IMR-90 (cell line): Measurements from ENCODE around the gene PNKP. TPM values are rescaled to one million over a fixed set of nuclear protein-coding genes. Genes with fewer than 3 reads are reported as not detected.

Experiments used
- ATAC-seq: fragments of 200-7000 bp; cut with Tn5 transposase; 2 replicates; pipeline ENCODE4 v1.9.1; 2020; ENCODE audit warnings: low read depth, mild to moderate bottlenecking, moderate library complexity
- BruUV-seq: library from RNA; stranded (reverse); fragments of 400-500 nt; replicated peaks from 2 replicates; lab custom pipeline; 2021; lab: Mats Ljungman, UMichigan
- CTCF ChIA-PET: fragments of 300-600 bp; formaldehyde crosslinking; extraction: SDS; loops from one replicate; lab custom pipeline; 2021; ENCODE audit warnings: antibody characterized with exemption; lab: Yijun Ruan, JAX
- POLR2A ChIA-PET: fragments of 300-600 bp; sonication (Branson Sonifier 250); formaldehyde crosslinking; loops from one replicate; lab custom pipeline; 2022; ENCODE audit warnings: antibody characterized with exemption; ENCODE audit not compliant: unreplicated experiment; lab: Charles Lee
- DNase-seq: peaks from one replicate; pipeline ENCODE4 v3.0.0; 2013
- H2AFZ ChIP-seq: replicated peaks from 2 replicates; pipeline ENCODE3; 2013; ENCODE audit warnings: low read length, mild to moderate bottlenecking; ENCODE audit not compliant: poor library complexity
- H2AK5ac ChIP-seq: 2 replicates; pipeline ENCODE4 v1.6.1; 2013; ENCODE audit warnings: low read depth, low read length, inconsistent platforms
- H2AK9ac ChIP-seq: replicated peaks from 2 replicates; pipeline ENCODE3; 2013; ENCODE audit warnings: mild to moderate bottlenecking, low read depth, low read length, moderate library complexity; ENCODE audit not compliant: poor library complexity
- H2BK120ac ChIP-seq: 2 replicates; pipeline ENCODE4 v1.6.1; 2013; ENCODE audit warnings: low read depth, low read length, inconsistent platforms
- H2BK15ac ChIP-seq: 3 replicates; pipeline ENCODE4 v1.6.1; 2013; ENCODE audit warnings: low read depth, low read length, inconsistent platforms
- H2BK20ac ChIP-seq: 2 replicates; pipeline ENCODE4 v1.6.1; 2013; ENCODE audit warnings: low read depth, mild to moderate bottlenecking, inconsistent platforms, low read length, moderate library complexity
- H2BK5ac ChIP-seq: 2 replicates; pipeline ENCODE4 v1.6.1; 2013; ENCODE audit warnings: mild to moderate bottlenecking, low read depth, low read length, inconsistent platforms; ENCODE audit not compliant: poor library complexity, severe bottlenecking
- H3K14ac ChIP-seq: replicated peaks from 2 replicates; pipeline ENCODE4 v1.6.1; 2013; ENCODE audit warnings: low read depth, low read length, inconsistent platforms
- H3K18ac ChIP-seq: 2 replicates; pipeline ENCODE4 v1.6.1; 2013; ENCODE audit warnings: low read depth, low read length, control low read depth
- H3K23ac ChIP-seq: 2 replicates; pipeline ENCODE4 v1.6.1; 2013; ENCODE audit warnings: low read depth, low read length, inconsistent platforms
- H3K27ac ChIP-seq: 2 replicates; pipeline ENCODE4 v1.5.1; 2013; ENCODE audit warnings: mild to moderate bottlenecking, control low read depth, low read length; ENCODE audit not compliant: insufficient read depth
- H3K27me3 ChIP-seq: 2 replicates; pipeline ENCODE4 v1.6.1; 2013; ENCODE audit warnings: low read length; ENCODE audit not compliant: control insufficient read depth, insufficient read depth
- H3K36me3 ChIP-seq: 2 replicates; pipeline ENCODE4 v1.6.1; 2013; ENCODE audit warnings: low read length, mixed read lengths; ENCODE audit not compliant: control insufficient read depth, insufficient read depth
- H3K4ac ChIP-seq: 2 replicates; pipeline ENCODE4 v1.6.1; 2013; ENCODE audit warnings: low read depth, low read length, inconsistent platforms
- H3K4me1 ChIP-seq: 2 replicates; pipeline ENCODE4 v1.6.1; 2013; ENCODE audit warnings: low read length, mixed read lengths; ENCODE audit not compliant: control insufficient read depth, insufficient read depth
- H3K4me2 ChIP-seq: 2 replicates; pipeline ENCODE4 v1.6.1; 2013; ENCODE audit warnings: low read depth, mild to moderate bottlenecking, control low read depth, low read length, moderate library complexity
- H3K4me3 ChIP-seq: 2 replicates; pipeline ENCODE4 v1.5.1; 2013; ENCODE audit warnings: low read depth, mild to moderate bottlenecking, control low read depth, low read length, moderate library complexity; ENCODE audit not compliant: insufficient read depth
- H3K56ac ChIP-seq: 2 replicates; pipeline ENCODE4 v1.6.1; 2013; ENCODE audit warnings: low read length, inconsistent platforms; ENCODE audit not compliant: insufficient read depth; ENCODE audit errors: extremely low read depth
- H3K79me1 ChIP-seq, 2 experiments: 2 replicates each; pipeline ENCODE4 v1.6.1; 2013; ENCODE audit warnings: low read length in 2 of 2, inconsistent platforms in 1 of 2, low read depth in 1 of 2
- H3K9ac ChIP-seq: 2 replicates; pipeline ENCODE4 v1.6.1; 2013; ENCODE audit warnings: low read depth, low read length, control low read depth
- H3K9me1 ChIP-seq: 2 replicates; pipeline ENCODE4 v1.6.1; 2013; ENCODE audit warnings: low read length, inconsistent platforms; ENCODE audit not compliant: insufficient read depth
- H3K9me3 ChIP-seq: 2 replicates; pipeline ENCODE4 v1.6.1; 2013; ENCODE audit warnings: low read length; ENCODE audit not compliant: control insufficient read depth, insufficient read depth
- H4K20me1 ChIP-seq: 2 replicates; pipeline ENCODE4 v1.6.1; 2013; ENCODE audit warnings: low read length, inconsistent platforms; ENCODE audit not compliant: insufficient read depth
- H4K5ac ChIP-seq: 2 replicates; pipeline ENCODE4 v1.6.1; 2013; ENCODE audit warnings: mild to moderate bottlenecking, low read depth, low read length, control low read depth
- H4K8ac ChIP-seq, 2 experiments: 2 replicates each; pipeline ENCODE4 v1.6.1; 2013; ENCODE audit warnings: low read depth in 2 of 2, low read length in 2 of 2, control low read depth in 1 of 2, inconsistent platforms in 1 of 2
- H4K91ac ChIP-seq: 2 replicates; pipeline ENCODE4 v1.6.1; 2013; ENCODE audit warnings: low read depth, low read length, inconsistent platforms; ENCODE audit not compliant: insufficient read depth
- BHLHE40 ChIP-seq: fragments of 150-350 bp; IDR thresholded peaks from 2 replicates; pipeline ENCODE4 v1.6.1; 2016; ENCODE audit warnings: mild to moderate bottlenecking, low read depth, low read length
- CEBPB ChIP-seq: IDR thresholded peaks from 2 replicates; pipeline ENCODE4 v1.6.1; 2012; ENCODE audit warnings: low read depth, low read length, improper control_type of control experiment
- CHD1 ChIP-seq: IDR thresholded peaks from 2 replicates; pipeline ENCODE4 v1.6.1; 2012; ENCODE audit warnings: low read depth, low read length, improper control_type of control experiment
- CTCF ChIP-seq: conservative IDR thresholded peaks from 2 replicates; pipeline ENCODE4 v1.5.1; 2012; ENCODE audit warnings: mild to moderate bottlenecking, low read depth, low read length, improper control_type of control experiment
- FOS ChIP-seq: fragments of 150-350 bp; IDR thresholded peaks from 2 replicates; pipeline ENCODE4 v1.6.1; 2016; ENCODE audit warnings: low read depth, low read length
- MAFK ChIP-seq: IDR thresholded peaks from 2 replicates; pipeline ENCODE4 v1.6.1; 2012; ENCODE audit warnings: low read depth, low read length, improper control_type of control experiment
- MAZ ChIP-seq: IDR thresholded peaks from 2 replicates; pipeline ENCODE4 v1.6.1; 2012; ENCODE audit warnings: low read depth, mild to moderate bottlenecking, low read length, improper control_type of control experiment, moderate library complexity, borderline replicate concordance
- MXI1 ChIP-seq: IDR thresholded peaks from 2 replicates; pipeline ENCODE4 v1.6.1; 2012; ENCODE audit warnings: low read depth, mild to moderate bottlenecking, low read length, moderate library complexity, borderline replicate concordance
- NFE2L2 ChIP-seq: fragments of 150-350 bp; IDR thresholded peaks from 2 replicates; pipeline ENCODE4 v1.6.1; 2016; ENCODE audit warnings: low read depth, mild to moderate bottlenecking, low read length
- POLR2A ChIP-seq: IDR thresholded peaks from 2 replicates; pipeline ENCODE4 v1.6.1; 2012; ENCODE audit warnings: mild to moderate bottlenecking, low read depth, low read length
- RAD21 ChIP-seq: IDR thresholded peaks from 2 replicates; pipeline ENCODE4 v1.6.1; 2012; ENCODE audit warnings: low read length, improper control_type of control experiment
- RCOR1 ChIP-seq: IDR thresholded peaks from 2 replicates; pipeline ENCODE4 v1.6.1; 2012; ENCODE audit warnings: mild to moderate bottlenecking, low read length, improper control_type of control experiment; ENCODE audit not compliant: insufficient replicate concordance
- RFX5 ChIP-seq: IDR thresholded peaks from 2 replicates; pipeline ENCODE4 v1.8.0; 2012; ENCODE audit warnings: low read depth, mild to moderate bottlenecking, low read length, moderate library complexity
- SMC3 ChIP-seq: fragments of 150-350 bp; IDR thresholded peaks from 2 replicates; pipeline ENCODE4 v1.6.1; 2016; ENCODE audit warnings: low read depth, mild to moderate bottlenecking, antibody characterized with exemption, low read length, moderate library complexity
- USF2 ChIP-seq: fragments of 150-350 bp; IDR thresholded peaks from 2 replicates; pipeline ENCODE4 v1.6.1; 2017; ENCODE audit warnings: mild to moderate bottlenecking, antibody characterized with exemption, low read length, low read depth
- WGBS, 2 experiments: methylation state at CpG; one replicate each; pipeline versions ENCODE4 v1.1.5 to v1.1.7; 2013; ENCODE audit warnings: missing lambda C conversion rate in 2 of 2; ENCODE audit not compliant: insufficient read length in 1 of 2; ENCODE audit errors: extremely low coverage in 2 of 2; 5-methylcytosine and 5-hydroxymethylcytosine counted together
- dilution Hi-C: fragments of 300-500 bp; cut with HindIII; formaldehyde crosslinking; loops from one replicate; pipeline ENCODE4 v1.14.3; 2018; ENCODE audit warnings: low sequenced_read_pairs; ENCODE audit not compliant: unreplicated experiment
- in situ Hi-C: fragments of 300-500 bp; cut with MboI; formaldehyde crosslinking; loops from 3 replicates; pipeline ENCODE4 v1.14.3; 2019; ENCODE audit warnings: low sequenced_read_pairs, inconsistent platforms, mixed read lengths
- intact Hi-C: fragments of 100-400 bp; cut with micrococcal nuclease; formaldehyde crosslinking; loops from 2 replicates; pipeline ENCODE4 v1.10.0; 2022
- polyA plus RNA-seq, 3 experiments: library from polyadenylated mRNA; depleted of rRNA; stranded (reverse); fragments of >200 nt; gene quantifications; 2 replicates each; pipeline ENCODE4 v1.2.3, GENCODE V29; 2012; ENCODE audit warnings: low replicate concordance in 1 of 3
- total RNA-seq: library from RNA; depleted of rRNA; stranded (reverse); fragments of >200 nt; gene quantifications from 2 replicates; pipeline ENCODE4 v1.2.3, GENCODE V29; 2012
- TF ChIP-seq, protein P1 (sequence below): fragments of 150-350 bp; IDR thresholded peaks from 2 replicates; pipeline ENCODE4 v1.6.1; 2016; ENCODE audit warnings: low read depth, mild to moderate bottlenecking, low read length, moderate library complexity, borderline replicate concordance

The PNKP gene
- total and polyA plus RNA-seq, 2 of the 4 experiments (the other 2 are of a cell fraction): 14.2 to 25.0 TPM

- POLR2A ChIA-PET: no interaction called here
- no peak overlapping the region for H2BK5ac ChIP-seq
- no peak overlapping the region for H3K14ac ChIP-seq
- dilution Hi-C loops (no loop called here), intact Hi-C loops (no loop called here), in situ Hi-C loops (no loop called here)
- BruUV-seq: no TSS peak
- no peak overlapping the region for H3K18ac ChIP-seq
- no peak overlapping the region for H4K8ac ChIP-seq
- H3K9ac ChIP-seq: no peak overlapping the region
- TF ChIP-seq FOS (no peak), RAD21 (no peak), MAZ (no peak), NFE2L2 (no peak), RCOR1 (no peak), CHD1 (no peak), CEBPB (no peak), SMC3 (no peak), MXI1 (no peak), BHLHE40 (no peak), POLR2A (no peak), CTCF (no peak), MAFK (no peak), RFX5 (no peak), USF2 (no peak)
- TF ChIP-seq, protein P1, sequence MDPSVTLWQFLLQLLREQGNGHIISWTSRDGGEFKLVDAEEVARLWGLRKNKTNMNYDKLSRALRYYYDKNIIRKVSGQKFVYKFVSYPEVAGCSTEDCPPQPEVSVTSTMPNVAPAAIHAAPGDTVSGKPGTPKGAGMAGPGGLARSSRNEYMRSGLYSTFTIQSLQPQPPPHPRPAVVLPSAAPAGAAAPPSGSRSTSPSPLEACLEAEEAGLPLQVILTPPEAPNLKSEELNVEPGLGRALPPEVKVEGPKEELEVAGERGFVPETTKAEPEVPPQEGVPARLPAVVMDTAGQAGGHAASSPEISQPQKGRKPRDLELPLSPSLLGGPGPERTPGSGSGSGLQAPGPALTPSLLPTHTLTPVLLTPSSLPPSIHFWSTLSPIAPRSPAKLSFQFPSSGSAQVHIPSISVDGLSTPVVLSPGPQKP: no peak
- no peak overlapping the region for H2AK9ac ChIP-seq
- H3K56ac ChIP-seq: no peak overlapping the region
- no peak overlapping the region for H4K5ac ChIP-seq
- no peak overlapping the region for H2AFZ ChIP-seq
- no peak overlapping the region for H3K27ac ChIP-seq
- H3K4me3 ChIP-seq: no peak overlapping the region
- H2BK15ac ChIP-seq: no peak overlapping the region
- peaks cover 4% of the 10 kb centered on the region; the same call in 1 of the 2 replicates for H4K20me1 ChIP-seq
- H3K9me3 ChIP-seq: no peaks in the 10 kb centered on the region
- no peak overlapping the region for H2BK120ac ChIP-seq
- 83% methylated on average over 1 of the region's 3 CpGs; no CpG with 5 or more reads in 1 of the 2 experiments for WGBS, 2 experiments
- H4K91ac ChIP-seq: no peak overlapping the region
- no peak overlapping the region for H2AK5ac ChIP-seq
- H3K4me1 ChIP-seq: peaks cover 2% of the 10 kb centered on the region; the same call in 1 of the 2 replicates
- no peak overlapping the region for H2BK20ac ChIP-seq
- ATAC-seq: no peak
- H3K36me3 ChIP-seq: peaks cover 24% of the 10 kb centered on the region
- H3K23ac ChIP-seq: no peak overlapping the region
- DNase-seq: no peak
- CTCF ChIA-PET: no interaction called here
- H3K9me1 ChIP-seq: peaks cover 12% of the 10 kb centered on the region
- H3K27me3 ChIP-seq: no peaks in the 10 kb centered on the region
- H3K4ac ChIP-seq: no peak overlapping the region
- H3K4me2 ChIP-seq: no peak overlapping the region
- H3K79me1 ChIP-seq: peaks cover 6 to 35% of the 10 kb centered on the region in 2 experiments
These were observed 24.1 kb downstream of the PNKP start for GRCh38 chr19:49843265-49843664.
